Neural progenitor cell (in vitro differentiated cells): ENCODE data around the gene RPL29.

Experiments
- CTCF ChIP-seq: fragments of 200-600 bp; sonication (generic); IDR thresholded peaks from 2 replicates; pipeline ENCODE4 v1.5.1; 2017; ENCODE audit warnings: antibody characterized with exemption, mild to moderate bottlenecking
- EZH2 ChIP-seq: fragments of 200-600 bp; sonication (generic); IDR thresholded peaks from 2 replicates; pipeline ENCODE4 v1.6.1; 2017; ENCODE audit warnings: antibody characterized with exemption, mild to moderate bottlenecking, moderate library complexity
- EZH2phosphoT487 ChIP-seq: fragments of 200-600 bp; sonication (generic); IDR thresholded peaks from 2 replicates; pipeline ENCODE4 v1.6.1; 2017; ENCODE audit warnings: antibody characterized with exemption

GRCh38 chr3:52019352-52020080, 23.8 kb upstream of the RPL29 start:
- TF ChIP-seq CTCF = no peak
- TF ChIP-seq EZH2 = no peak
- TF ChIP-seq EZH2phosphoT487 = no peak
